Measurements from ENCODE around the gene CLIC2.

Gene CLIC2

GRCh38 chrX:155333544-155334100, 792 bp downstream of the CLIC2 start:
- TF ChIP-seq SUZ12 (IDR thresholded peaks at IDR 0.05; ENCODE audit: extremely low read depth, insufficient read depth, insufficient read length) = no peak
- no peak for TF ChIP-seq ZNF274 (IDR thresholded peaks at IDR 0.05; ENCODE audit: low read depth, low read length)
- no peak for TF ChIP-seq YY1 (IDR thresholded peaks at IDR 0.05; ENCODE audit: insufficient read depth, insufficient read length)
- Histone ChIP-seq H3K9ac (ENCODE audit: insufficient read length, low read depth) (no peak overlapping the region), H3K36me3 (ENCODE audit: insufficient read depth, insufficient read length, low read length) (no peaks in the 10 kb centered on the region), H3K4me1 (ENCODE audit: insufficient read depth, insufficient read length) (no peaks in the 10 kb centered on the region), H3K27me3 (ENCODE audit: insufficient read depth, insufficient read length) (no peaks in the 10 kb centered on the region), H3K4me3 (ENCODE audit: insufficient read length, low read depth) (no peak overlapping the region), H3K9me3 (ENCODE audit: insufficient read depth, low read length) (no peaks in the 10 kb centered on the region)
- DNase-seq (ENCODE audit: low read depth, low spot score) = no peak

- no peaks in the 10 kb centered on the region for H3K27me3 ChIP-seq (ENCODE audit: insufficient read depth, insufficient read length)
- no peak overlapping the region for H3K4me3 ChIP-seq (ENCODE audit: insufficient read length, low read depth)
- no peaks in the 10 kb centered on the region for H3K9me3 ChIP-seq (ENCODE audit: insufficient read depth, low read length)
- no peak overlapping the region for H3K9ac ChIP-seq (ENCODE audit: insufficient read length, low read depth)
- TF ChIP-seq ZNF274 (IDR thresholded peaks at IDR 0.05; ENCODE audit: low read depth, low read length) (no peak), YY1 (IDR thresholded peaks at IDR 0.05; ENCODE audit: insufficient read depth, insufficient read length) (no peak), SUZ12 (IDR thresholded peaks at IDR 0.05; ENCODE audit: extremely low read depth, insufficient read depth, insufficient read length) (no peak)
- DNase-seq (ENCODE audit: low read depth, low spot score) = no peak
- no peaks in the 10 kb centered on the region for H3K36me3 ChIP-seq (ENCODE audit: insufficient read depth, insufficient read length, low read length)
- H3K4me1 ChIP-seq (ENCODE audit: insufficient read depth, insufficient read length) = no peaks in the 10 kb centered on the region
Observed at GRCh38 chrX:155330992-155331391, 3.4 kb downstream of the CLIC2 start.

- Histone ChIP-seq H3K4me1 (ENCODE audit: insufficient read depth, insufficient read length) (no peaks in the 10 kb centered on the region), H3K9ac (ENCODE audit: insufficient read length, low read depth) (no peak overlapping the region), H3K4me3 (ENCODE audit: insufficient read length, low read depth) (no peak overlapping the region), H3K9me3 (ENCODE audit: insufficient read depth, low read length) (no peaks in the 10 kb centered on the region), H3K27me3 (ENCODE audit: insufficient read depth, insufficient read length) (no peaks in the 10 kb centered on the region), H3K36me3 (ENCODE audit: insufficient read depth, insufficient read length, low read length) (no peaks in the 10 kb centered on the region)
- TF ChIP-seq YY1 (IDR thresholded peaks at IDR 0.05; ENCODE audit: insufficient read depth, insufficient read length) (no peak), SUZ12 (IDR thresholded peaks at IDR 0.05; ENCODE audit: extremely low read depth, insufficient read depth, insufficient read length) (no peak), ZNF274 (IDR thresholded peaks at IDR 0.05; ENCODE audit: low read depth, low read length) (no peak)
- no peak for DNase-seq (ENCODE audit: low read depth, low spot score)
Observed at GRCh38 chrX:155329293-155329692, 5.1 kb downstream of the CLIC2 start.

GRCh38 chrX:155326610-155327009, 7.8 kb downstream of the CLIC2 start:
- H3K27me3 ChIP-seq (ENCODE audit: insufficient read depth, insufficient read length) = no peaks in the 10 kb centered on the region
- DNase-seq (ENCODE audit: low read depth, low spot score) = no peak
- no peaks in the 10 kb centered on the region for H3K36me3 ChIP-seq (ENCODE audit: insufficient read depth, insufficient read length, low read length)
- TF ChIP-seq ZNF274 (IDR thresholded peaks at IDR 0.05; ENCODE audit: low read depth, low read length) (no peak), SUZ12 (IDR thresholded peaks at IDR 0.05; ENCODE audit: extremely low read depth, insufficient read depth, insufficient read length) (no peak), YY1 (IDR thresholded peaks at IDR 0.05; ENCODE audit: insufficient read depth, insufficient read length) (no peak)
- H3K9me3 ChIP-seq (ENCODE audit: insufficient read depth, low read length) = no peaks in the 10 kb centered on the region
- H3K4me3 ChIP-seq (ENCODE audit: insufficient read length, low read depth) = no peak overlapping the region
- H3K4me1 ChIP-seq (ENCODE audit: insufficient read depth, insufficient read length) = no peaks in the 10 kb centered on the region
- H3K9ac ChIP-seq (ENCODE audit: insufficient read length, low read depth) = no peak overlapping the region

- Histone ChIP-seq H3K4me3 (ENCODE audit: insufficient read length, low read depth) (no peak overlapping the region), H3K4me1 (ENCODE audit: insufficient read depth, insufficient read length) (no peaks in the 10 kb centered on the region), H3K36me3 (ENCODE audit: insufficient read depth, insufficient read length, low read length) (no peaks in the 10 kb centered on the region), H3K9me3 (ENCODE audit: insufficient read depth, low read length) (no peaks in the 10 kb centered on the region), H3K9ac (ENCODE audit: insufficient read length, low read depth) (no peak overlapping the region), H3K27me3 (ENCODE audit: insufficient read depth, insufficient read length) (no peaks in the 10 kb centered on the region)
- TF ChIP-seq YY1 (IDR thresholded peaks at IDR 0.05; ENCODE audit: insufficient read depth, insufficient read length) (no peak), SUZ12 (IDR thresholded peaks at IDR 0.05; ENCODE audit: extremely low read depth, insufficient read depth, insufficient read length) (no peak)
- no peak for DNase-seq (ENCODE audit: low read depth, low spot score)
Observed at GRCh38 chrX:155314260-155314659, 20.2 kb downstream of the CLIC2 start.

- H3K4me1 ChIP-seq (ENCODE audit: insufficient read depth, insufficient read length) = no peaks in the 10 kb centered on the region
- DNase-seq (ENCODE audit: low read depth, low spot score) = no peak
- no peak overlapping the region for H3K4me3 ChIP-seq (ENCODE audit: insufficient read length, low read depth)
- TF ChIP-seq ZNF274 (IDR thresholded peaks at IDR 0.05; ENCODE audit: low read depth, low read length) = no peak
- TF ChIP-seq YY1 (IDR thresholded peaks at IDR 0.05; ENCODE audit: insufficient read depth, insufficient read length) = no peak
- no peak for TF ChIP-seq SUZ12 (IDR thresholded peaks at IDR 0.05; ENCODE audit: extremely low read depth, insufficient read depth, insufficient read length)
- no peaks in the 10 kb centered on the region for H3K9me3 ChIP-seq (ENCODE audit: insufficient read depth, low read length)
- no peaks in the 10 kb centered on the region for H3K27me3 ChIP-seq (ENCODE audit: insufficient read depth, insufficient read length)
- no peak overlapping the region for H3K9ac ChIP-seq (ENCODE audit: insufficient read length, low read depth)
- no peaks in the 10 kb centered on the region for H3K36me3 ChIP-seq (ENCODE audit: insufficient read depth, insufficient read length, low read length)
Observed at GRCh38 chrX:155313766-155314165, 20.6 kb downstream of the CLIC2 start.

- no peak for DNase-seq (ENCODE audit: low read depth, low spot score)
- no peaks in the 10 kb centered on the region for H3K4me1 ChIP-seq (ENCODE audit: insufficient read depth, insufficient read length)
- H3K4me3 ChIP-seq (ENCODE audit: insufficient read length, low read depth) = no peak overlapping the region
- no peaks in the 10 kb centered on the region for H3K36me3 ChIP-seq (ENCODE audit: insufficient read depth, insufficient read length, low read length)
- no peaks in the 10 kb centered on the region for H3K27me3 ChIP-seq (ENCODE audit: insufficient read depth, insufficient read length)
- no peak overlapping the region for H3K9ac ChIP-seq (ENCODE audit: insufficient read length, low read depth)
- TF ChIP-seq YY1 (IDR thresholded peaks at IDR 0.05; ENCODE audit: insufficient read depth, insufficient read length) (no peak), ZNF274 (IDR thresholded peaks at IDR 0.05; ENCODE audit: low read depth, low read length) (no peak), SUZ12 (IDR thresholded peaks at IDR 0.05; ENCODE audit: extremely low read depth, insufficient read depth, insufficient read length) (no peak)
- H3K9me3 ChIP-seq (ENCODE audit: insufficient read depth, low read length) = no peaks in the 10 kb centered on the region
Observed at GRCh38 chrX:155293771-155294170, 40.6 kb downstream of the CLIC2 start.
